Lower leg skin (tissue), 4 donors: ENCODE data around the gene NINJ2. TPM values are rescaled to one million over a fixed set of nuclear protein-coding genes. Genes with fewer than 3 reads are reported as not detected.

Experiments
- DNase-seq, 2 donors: peaks; one replicate each; pipeline ENCODE4 v3.0.0-alpha.2; 2019; ENCODE audit warnings: low spot score in 2 of 2
- H3K4me3 ChIP-seq: fragments of 200-600 bp; sonication (generic); 2 replicates; pipeline ENCODE4 v1.5.1; 2017; ENCODE audit warnings: mild to moderate bottlenecking, low read depth; ENCODE audit not compliant: poor library complexity, severe bottlenecking
- CTCF ChIP-seq, 3 donors: fragments of 450-650 bp; IDR thresholded peaks; one replicate each; pipeline ENCODE4 v1.5.1; 2016; ENCODE audit warnings: antibody characterized with exemption in 3 of 3, mild to moderate bottlenecking in 3 of 3, moderate library complexity in 2 of 3
- POLR2A ChIP-seq, 2 donors: fragments of 450-650 bp; IDR thresholded peaks; one replicate each; pipeline ENCODE4 v1.6.1; 2016 to 2017; ENCODE audit warnings: antibody characterized with exemption in 2 of 2, mild to moderate bottlenecking in 1 of 2, moderate library complexity in 1 of 2
- WGBS, 2 donors: methylation state at CpG; one replicate each; pipeline ENCODE4 v1.1.5; 2018; 5-methylcytosine and 5-hydroxymethylcytosine counted together
- intact Hi-C: fragments of 100-400 bp; cut with DNase I; formaldehyde crosslinking; loops from one replicate; pipeline ENCODE4 v1.15.0; 2023; ENCODE audit warnings: low total_unique reads
- total RNA-seq, 4 donors: library from RNA; depleted of rRNA; stranded (reverse); fragments of >200 nt; gene quantifications; one replicate each; pipeline ENCODE4 v1.1.0, GENCODE V29; 2016

Gene NINJ2
- total RNA-seq, 4 donors from 2014 or later = 4.5 to 30.8 (median 11.5) TPM

- H3K4me3 ChIP-seq = no peak overlapping the region
- no peak for DNase-seq
- TF ChIP-seq POLR2A (IDR thresholded peaks at IDR 0.05) (no peak), CTCF (IDR thresholded peaks at IDR 0.05) (no peak)
- 89 to 93% methylated on average over 14 of the region's 14 CpGs for WGBS, 2 donors
- intact Hi-C loops = no loop called here
Measured at GRCh38 chr12:533718-534117, 129.5 kb downstream of the NINJ2 start.

DNA sequence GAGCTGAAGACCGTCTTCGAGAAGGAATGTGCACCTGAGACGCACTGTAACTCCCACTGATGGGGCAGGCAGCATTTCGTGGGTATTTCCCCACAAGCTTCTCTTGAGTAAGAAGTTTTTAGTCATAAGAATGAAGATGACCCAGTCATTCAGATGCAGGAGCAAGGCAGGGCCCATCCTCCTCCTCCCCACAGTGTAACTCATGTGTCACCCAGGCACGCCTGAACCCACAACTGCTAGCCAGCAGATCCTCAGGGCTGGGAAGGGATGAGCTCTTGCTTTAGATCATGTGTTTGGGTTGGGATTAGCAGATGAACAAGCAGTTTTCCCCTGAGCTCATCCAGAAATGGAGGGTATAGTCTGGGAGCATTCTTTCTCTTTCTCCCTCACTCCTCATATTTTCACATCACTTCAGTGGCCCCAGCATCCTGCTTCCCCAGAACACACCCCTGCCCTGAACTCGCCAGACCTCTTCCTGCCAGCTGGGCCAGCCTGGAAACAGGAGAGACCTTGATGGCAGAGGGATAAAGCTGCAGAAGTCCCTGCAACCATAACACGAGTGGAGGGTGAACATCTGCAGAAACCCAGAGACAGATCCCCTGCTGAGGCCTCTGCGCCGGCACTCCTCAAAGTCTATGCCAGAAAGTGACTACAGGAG lies 130.2 kb downstream of the NINJ2 start:
- no peak for TF ChIP-seq CTCF (IDR thresholded peaks at IDR 0.05)
- peak in 1 of 2 donors; percentile 67 for DNase-seq
- 64 to 66% methylated on average over 9 of the region's 9 CpGs for WGBS, 2 donors
- H3K4me3 ChIP-seq = no peak overlapping the region
- intact Hi-C loops = no loop called here

DNA sequence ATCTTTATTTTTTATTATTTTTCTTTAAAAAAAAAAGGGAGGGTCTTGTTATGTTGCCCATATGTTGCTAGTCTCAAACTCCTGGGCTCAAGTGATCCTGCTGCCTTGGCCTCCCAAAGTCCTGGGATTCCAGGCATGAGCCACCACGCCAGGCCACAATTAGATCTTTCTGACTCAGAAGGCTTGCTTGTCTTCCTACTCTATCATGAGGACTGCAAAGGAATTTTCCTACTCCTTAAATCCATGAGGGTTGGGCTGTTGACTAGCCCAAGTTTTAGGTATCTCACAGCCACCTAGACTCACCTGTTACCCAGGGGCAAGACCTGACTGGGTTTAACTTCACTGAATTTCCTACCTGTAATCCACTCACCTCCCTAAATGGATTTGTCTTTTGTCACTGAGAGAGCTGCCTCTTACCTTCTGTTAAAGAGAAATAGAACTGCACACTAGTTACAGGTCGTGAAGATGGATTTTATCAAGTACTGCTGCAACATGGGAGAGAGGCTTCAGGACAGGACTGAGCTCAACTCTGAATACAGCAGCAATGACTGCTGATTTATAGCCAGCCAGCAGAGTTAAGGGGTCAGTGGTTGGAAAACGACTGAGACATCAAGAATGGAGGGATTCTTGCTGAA lies 131.2 kb downstream of the NINJ2 start:
- no peak overlapping the region for H3K4me3 ChIP-seq
- TF ChIP-seq CTCF (IDR thresholded peaks at IDR 0.05) (no peak), POLR2A (IDR thresholded peaks at IDR 0.05) (no peak)
- WGBS, 2 donors = 67 to 73% methylated on average over 3 of the region's 3 CpGs
- DNase-seq = no peak
- intact Hi-C loops = no loop called here

DNA sequence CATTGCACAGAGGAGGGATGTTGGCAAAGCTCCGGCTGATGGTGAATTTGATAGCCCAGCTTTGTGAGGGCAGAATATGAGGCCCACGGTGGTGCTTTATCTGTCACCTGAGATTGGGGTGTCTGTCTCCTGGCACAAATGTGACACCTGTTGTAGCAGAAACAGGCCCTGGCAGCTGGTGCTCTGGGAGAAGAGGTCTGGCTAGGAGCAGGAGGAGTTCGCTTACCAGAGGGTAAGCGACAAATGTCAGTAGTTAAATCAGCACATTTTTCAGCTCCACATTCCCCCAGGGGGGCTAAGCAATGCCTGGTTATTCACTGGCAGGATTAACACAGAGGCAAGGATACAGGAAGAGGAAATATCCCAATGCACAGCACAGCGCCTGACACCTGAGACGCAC lies 132.4 kb downstream of the NINJ2 start:
- 78 to 81% methylated on average over 6 of the region's 6 CpGs for WGBS, 2 donors
- TF ChIP-seq CTCF (IDR thresholded peaks at IDR 0.05) = no peak
- TF ChIP-seq POLR2A (IDR thresholded peaks at IDR 0.05) = no peak
- H3K4me3 ChIP-seq = no peak overlapping the region
- intact Hi-C loops = no loop called here
- DNase-seq = no peak

GRCh38 chr12:530308-530707 lies 132.9 kb downstream of the NINJ2 start:
- no peak for DNase-seq
- intact Hi-C loops = no loop called here
- TF ChIP-seq CTCF (IDR thresholded peaks at IDR 0.05) (no peak), POLR2A (IDR thresholded peaks at IDR 0.05) (no peak)
- 46 to 48% methylated on average over 6 of the region's 6 CpGs for WGBS, 2 donors
- no peak overlapping the region for H3K4me3 ChIP-seq

GRCh38 chr12:527729-528128 lies 135.5 kb downstream of the NINJ2 start:
- TF ChIP-seq CTCF (IDR thresholded peaks at IDR 0.05) (no peak), POLR2A (IDR thresholded peaks at IDR 0.05) (no peak)
- no peak overlapping the region for H3K4me3 ChIP-seq
- WGBS, 2 donors = 77 to 80% methylated on average over 4 of the region's 4 CpGs
- intact Hi-C loops = no loop called here
- DNase-seq = no peak
